GM19455 (cell line): ENCODE measurements around the gene PAPPA.

Experiments
- ATAC-seq: cut with Tn5 transposase; IDR thresholded peaks from one replicate; pipeline ENCODE4 v1.9.1; 2021; ENCODE audit not compliant: unreplicated experiment

PAPPA gene

DNA sequence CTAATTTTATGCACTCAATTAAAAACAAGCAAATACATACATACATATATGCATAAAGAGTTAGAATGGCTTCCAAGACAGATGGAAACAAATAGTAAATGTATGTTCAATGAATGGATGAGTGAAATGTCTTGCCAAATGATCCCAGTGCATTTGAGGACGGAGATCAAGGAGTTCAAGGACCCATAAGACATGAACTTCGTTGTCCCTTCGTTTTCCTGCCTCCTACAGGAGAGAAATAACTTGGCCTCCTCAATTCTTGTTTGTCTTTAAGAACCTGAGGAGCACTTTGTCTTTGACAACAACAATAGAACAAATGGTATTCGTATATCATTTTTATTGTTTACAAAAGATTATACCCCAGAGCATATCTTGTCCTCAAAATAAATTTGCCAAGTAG lies 2.4 kb upstream of the PAPPA start:
- ATAC-seq = no peak

DNA sequence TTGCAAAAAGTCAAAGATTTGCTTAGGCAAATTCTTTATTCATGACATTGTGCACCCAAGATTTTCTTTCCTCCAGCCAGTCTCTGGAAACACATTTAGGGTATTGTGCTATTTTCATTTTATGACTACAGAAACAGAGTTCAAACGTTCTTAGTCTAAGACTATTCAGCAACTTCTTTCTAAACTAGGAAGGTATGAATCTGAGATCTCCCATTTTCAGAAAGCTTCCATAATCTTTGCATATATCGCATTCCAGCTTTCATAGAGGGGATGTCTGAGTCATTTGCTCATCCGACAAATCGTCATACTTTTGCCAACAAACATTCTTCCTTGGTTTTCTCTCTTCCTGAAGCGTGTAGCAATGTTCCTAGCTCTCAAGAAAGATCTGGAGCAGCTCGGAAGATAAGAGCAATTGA lies 1.6 kb upstream of the PAPPA start:
- ATAC-seq = no peak

DNA sequence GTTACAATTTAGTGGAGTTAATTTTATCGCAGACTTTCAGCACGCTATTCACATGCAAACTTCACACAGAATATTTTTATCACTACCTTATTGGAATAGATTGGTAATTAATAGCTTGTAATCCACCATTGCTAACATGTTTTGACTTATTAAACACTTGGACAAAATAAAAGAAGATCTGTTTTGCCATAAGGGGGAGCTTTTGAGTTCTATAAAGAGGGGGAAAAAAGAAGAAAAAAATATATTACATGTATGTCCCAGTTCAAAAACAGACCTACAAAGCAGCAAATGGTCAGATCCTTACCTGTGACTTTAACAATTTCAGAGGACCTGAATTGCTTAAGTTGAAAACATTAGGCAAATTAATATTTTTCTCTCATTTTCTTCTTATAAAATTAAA lies 1.2 kb upstream of the PAPPA start:
- no peak for ATAC-seq

DNA sequence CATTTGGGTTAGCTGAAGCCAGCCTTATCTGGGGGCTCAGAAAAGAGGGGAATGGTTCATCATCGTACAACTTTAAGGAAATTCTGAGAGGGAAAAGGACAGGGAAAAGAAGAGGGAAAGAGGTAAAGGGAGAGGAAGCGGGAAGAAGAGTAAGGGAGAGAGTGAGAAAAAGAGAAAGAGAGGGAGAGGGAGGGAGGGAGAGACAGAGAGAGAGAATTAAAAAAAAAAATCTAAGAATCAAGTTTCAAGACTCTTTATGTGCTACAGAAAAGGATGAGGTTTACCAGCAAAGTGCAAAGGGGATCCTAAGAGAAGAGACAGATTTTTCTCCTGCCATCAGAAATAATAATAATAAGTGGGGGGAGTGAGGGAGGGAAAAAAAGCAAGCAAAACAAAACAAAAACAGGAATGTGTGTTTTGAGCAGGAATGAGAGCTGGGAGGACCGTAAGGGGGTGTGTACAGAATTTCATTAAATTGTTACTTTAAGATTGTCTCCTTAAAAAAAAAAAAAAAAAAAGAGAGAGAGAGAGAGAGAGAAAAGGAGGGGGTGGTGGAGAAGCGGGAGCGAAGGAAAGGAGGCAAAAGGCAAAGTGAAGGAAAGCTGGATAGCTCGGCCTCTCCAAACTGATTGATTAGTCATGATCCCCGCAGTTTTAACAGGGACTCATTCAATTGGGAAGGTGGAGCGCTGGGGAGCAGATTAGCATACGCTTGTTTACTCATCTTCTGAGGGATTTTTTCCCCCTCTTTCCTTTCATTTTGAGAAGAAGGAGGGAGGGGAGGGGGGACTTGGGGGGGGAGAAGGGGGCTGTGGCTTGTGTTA lies 438 bp upstream of the PAPPA start:
- no peak for ATAC-seq

DNA sequence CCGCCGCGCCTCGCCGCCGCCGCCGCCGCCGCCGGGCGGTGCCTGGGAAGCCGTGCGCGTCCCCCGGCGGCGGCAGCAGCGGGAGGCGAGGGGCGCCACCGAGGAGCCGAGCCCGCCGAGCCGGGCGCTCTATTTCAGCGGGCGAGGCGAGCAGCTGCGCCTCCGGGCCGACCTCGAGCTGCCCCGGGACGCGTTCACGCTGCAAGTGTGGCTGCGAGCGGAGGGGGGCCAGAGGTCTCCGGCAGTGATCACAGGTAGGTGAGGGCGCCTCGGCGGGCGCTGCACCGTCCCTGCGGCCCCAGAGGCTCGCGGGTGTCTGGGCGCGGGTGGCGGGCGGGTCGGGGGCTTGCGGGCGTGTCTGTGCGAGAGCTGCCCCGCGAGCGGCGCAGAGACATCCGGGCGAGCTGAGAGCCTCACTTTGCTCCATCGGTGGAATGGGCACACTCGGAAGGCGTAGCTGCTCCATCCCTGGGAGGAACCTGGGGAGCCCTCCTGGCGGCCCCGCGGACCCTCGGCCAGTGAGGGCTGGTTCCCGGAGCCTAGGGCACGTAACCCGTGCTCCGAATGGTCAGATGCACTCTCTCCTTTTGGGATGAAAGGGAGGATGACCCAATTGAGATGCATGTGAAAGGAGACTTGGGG lies 864 bp downstream of the PAPPA start:
- no peak for ATAC-seq

DNA sequence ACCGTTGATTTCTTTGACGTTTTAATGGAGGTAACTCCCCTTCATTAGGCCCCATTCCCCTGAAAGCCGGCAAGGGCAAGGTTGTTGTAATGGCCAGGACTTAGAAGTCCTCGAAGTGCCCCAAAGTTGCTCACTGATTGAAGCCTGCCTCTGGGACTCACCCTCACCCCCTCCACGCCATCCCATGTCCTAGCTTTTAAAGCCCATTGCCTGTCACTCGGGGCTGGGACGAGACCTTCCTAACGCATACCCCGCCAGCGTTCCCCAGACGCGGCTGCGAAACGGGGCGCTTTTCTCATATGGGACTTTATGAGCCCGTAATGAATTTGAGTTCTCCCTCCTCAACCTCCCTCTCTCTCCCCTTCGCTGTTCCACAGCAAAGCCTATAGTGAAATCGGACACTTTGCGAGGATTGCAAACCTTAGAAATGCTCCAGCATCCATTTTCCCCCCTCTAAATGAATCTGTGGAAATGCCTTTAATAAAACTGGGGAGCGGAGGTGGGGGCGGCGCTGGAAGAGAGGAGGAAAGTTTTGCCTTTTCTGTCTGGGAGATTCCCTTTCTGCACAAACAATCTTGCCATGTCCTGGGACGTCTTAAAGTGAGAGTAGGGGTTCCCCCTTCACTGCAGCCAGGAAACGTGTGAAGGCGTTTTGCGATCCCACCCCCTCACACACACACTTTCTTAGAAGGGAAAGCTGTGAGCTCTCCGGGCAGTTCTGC lies 1.5 kb downstream of the PAPPA start:
- ATAC-seq = no peak

DNA sequence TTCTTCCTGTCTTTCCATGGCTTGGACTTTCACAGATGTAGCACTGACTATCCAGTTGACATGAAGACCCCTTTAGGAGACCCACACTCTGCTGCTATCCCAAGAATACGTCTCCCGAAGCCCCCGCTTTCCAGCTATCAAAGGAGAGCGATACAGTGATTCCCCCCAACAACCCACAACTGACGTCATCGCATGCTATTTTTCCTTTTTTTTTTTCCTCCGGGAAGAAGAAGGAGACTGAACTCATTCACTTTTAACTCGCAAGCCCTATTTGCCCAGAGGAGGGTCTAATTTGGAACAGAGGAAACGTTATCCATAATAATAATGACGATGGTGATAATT lies 2.1 kb downstream of the PAPPA start:
- no peak for ATAC-seq

DNA sequence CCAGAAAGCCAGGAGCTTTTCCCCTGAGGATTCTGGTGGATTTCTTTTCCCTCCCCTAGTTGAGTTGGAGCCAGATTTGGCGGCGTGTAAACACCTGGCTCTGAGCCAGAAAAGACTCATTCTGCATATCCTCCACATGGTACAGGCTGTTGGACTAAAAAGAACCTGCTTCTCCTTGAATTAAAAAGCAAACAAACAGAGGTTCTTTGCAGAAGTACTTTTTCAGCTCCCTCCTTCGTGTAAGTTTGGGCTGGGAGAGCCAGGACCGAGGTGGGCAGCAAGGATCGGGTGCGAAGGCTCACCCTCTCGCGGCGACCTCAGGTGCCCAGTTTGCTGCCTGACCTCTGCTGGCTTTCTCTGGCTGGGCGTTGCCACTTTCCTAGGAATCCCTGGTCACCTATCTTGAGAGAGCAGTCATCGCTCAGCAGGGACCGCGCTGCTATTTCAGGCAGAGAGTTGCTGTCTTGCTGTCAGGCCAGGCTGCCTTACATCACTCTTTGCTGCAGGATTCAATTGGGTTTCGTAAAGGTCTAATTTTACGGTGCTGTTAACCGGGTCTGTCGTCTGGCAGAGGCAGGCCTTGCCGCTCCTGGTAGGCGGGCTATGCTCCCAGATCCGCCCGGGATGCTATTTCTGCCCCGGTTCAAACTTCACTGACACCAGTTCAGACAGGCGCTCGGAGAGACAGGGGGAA lies 3.2 kb downstream of the PAPPA start:
- no peak for ATAC-seq

DNA sequence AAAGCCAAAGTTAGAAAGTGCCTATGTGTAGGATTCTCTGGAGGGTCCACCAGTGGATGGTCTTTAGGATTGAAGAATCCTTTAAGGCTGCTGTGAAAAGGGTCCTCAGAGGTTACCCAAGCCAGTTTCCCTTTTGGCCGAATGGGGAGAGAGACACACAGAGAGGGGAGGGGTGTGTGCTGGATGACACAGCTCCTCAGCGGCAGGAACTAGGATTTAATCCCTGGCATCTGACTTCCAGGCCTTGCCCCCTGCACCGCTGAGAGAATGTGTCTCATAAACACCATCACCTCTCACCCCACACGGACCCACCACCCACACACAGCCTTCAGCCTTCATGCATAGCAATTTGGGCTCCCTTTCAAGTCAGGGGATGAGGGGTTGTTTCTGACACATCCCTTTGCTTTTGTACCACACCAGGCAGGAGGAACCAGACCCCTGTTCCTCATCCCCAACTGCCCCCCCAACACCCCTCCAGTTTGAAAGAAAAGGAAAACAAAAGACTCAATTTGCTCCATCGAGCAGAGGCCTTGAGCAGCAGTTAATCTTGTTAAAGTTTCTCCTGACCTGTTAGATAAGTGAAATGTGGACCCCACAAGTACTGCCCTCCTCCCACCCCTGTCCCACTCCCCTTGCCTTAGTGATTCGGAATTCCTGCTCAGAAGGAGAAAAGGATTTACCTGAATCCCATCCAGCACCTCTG lies 4.0 kb downstream of the PAPPA start:
- no peak for ATAC-seq

DNA sequence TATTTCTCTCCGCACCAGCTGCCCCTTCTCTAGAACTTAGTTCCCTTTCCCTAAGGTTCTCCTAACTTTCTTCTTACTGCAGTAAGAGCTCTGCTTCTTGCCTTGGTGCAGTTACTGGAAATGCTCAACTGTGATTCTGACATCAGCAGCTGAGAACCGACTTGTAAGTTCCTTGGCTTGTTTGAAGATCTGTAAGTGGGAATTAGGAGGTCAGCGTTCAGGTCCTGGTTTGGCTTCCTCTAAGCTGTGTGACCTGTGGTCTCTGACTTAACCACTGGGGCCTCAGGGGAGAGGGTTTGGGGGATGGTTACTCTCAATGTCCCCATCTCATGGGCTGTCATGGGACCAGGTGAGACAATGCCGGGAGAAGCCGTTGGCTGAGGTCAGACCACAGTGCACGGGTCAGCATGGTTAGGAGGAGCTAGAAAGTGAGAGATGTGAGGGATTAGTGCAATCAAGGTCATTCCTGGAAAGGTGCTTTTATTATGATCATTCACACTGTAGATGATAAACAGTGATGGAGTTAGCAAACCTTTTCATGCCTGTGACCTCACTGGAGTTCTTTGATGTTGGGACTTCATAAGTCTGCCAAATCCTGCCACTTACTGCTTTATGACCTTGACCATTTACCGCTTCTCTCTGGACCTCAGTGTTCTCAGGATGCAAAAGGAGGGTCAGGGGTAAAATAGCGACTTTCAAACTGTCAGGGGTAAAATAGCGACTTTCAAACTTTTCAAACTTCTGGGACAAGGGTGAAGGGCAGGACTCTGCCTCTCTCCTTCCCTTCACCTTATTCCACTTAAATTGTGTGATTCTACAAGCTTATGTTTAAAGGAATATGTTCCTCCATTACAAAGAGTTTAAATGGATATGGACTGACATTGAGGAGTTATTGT lies 7.3 kb downstream of the PAPPA start:
- no peak for ATAC-seq

DNA sequence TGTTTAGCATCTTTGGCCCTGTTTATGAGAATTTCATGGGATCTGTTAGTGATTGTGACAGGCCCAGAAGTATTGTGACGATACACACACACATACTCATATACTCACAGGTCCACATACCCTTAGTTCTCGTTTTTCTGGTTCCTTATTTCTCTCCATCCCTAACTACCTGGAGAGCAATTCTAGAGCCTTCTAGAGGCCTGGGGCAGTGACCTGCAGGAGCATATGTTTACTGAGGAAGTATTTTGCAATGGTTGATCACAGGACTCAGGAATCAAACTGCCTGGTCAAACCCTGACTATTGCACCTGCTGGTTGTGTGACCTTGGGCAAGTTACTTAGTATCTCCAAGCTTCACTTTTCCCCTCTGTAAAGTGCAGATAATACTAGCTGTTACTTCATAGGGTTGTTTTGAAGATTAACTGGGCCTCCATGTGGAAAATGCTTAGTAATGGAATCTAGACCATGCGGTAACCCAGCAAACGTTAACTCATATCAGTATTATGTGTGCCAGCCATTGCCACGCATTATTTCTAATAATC lies 8.7 kb downstream of the PAPPA start:
- no peak for ATAC-seq

DNA sequence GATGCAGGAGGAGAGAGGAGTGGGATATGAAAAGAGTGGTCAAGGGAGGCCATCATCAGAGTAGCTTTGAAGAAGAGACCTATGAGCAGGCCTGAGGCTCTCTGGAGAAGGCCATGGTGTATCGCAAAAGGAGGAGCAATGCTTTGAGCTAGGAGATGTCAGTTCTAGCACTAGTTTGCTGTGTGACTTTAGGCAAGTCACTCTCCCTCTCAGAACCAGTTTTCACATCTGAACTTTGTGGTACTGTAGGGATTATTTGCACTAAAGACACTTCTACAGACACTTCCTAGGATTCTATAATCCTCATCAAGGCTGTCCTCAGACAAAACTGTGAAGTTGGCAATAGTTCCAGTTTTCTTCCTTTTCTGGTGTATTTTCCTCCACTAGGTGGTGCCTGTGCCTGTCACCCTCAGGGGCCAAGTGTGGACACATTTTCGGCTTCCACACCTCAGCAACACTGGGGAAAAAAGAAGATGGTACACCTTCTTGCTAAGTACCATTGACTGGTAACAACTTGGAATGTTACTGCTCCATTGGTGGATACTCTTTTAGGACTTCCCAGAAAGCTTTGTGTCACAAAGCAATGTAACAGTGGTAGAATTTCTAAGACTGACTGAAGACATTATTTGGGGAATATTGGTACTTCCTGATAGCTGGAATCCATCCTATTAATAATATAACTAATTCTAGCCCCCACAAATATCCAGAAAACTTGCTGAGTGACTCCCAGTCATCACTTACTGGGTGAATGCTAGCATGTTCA lies 9.9 kb downstream of the PAPPA start:
- ATAC-seq = no peak

DNA sequence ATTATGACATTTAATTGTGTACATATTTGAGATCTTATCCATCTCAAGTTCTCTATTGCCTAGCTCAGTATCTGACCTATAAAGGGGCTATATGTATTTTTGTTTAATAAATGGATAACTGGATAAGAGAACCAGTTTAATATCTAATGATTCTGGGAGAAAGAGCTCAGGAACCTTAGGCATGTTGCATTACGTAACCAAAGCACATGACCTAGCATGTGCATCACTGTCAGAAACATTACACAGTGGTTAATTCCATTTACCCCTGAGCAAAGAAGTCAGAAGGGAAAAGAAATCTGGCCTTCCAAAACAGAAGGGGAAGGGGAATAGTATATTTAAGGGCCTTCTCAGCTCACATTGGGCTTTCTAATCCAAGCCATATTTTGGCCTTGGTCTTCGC lies 12.3 kb downstream of the PAPPA start:
- no peak for ATAC-seq

DNA sequence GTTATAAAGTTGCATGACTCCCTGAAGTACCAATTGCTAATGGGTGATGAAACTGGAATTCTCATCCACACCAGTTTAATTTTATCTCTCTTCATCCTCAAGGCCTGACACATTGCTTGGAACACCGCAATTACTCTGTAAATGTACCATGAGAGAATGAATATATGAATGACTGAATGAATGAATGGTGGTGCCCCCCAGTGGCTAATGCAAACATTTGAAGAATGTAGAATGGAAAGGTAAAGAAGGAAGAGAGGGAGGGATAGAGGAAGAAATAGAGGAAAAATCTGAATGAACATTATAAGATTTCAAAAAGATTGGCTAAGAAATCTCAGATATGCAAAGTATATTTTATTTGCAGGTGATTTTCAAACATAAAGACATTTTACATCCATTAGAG lies 13.1 kb downstream of the PAPPA start:
- no peak for ATAC-seq

DNA sequence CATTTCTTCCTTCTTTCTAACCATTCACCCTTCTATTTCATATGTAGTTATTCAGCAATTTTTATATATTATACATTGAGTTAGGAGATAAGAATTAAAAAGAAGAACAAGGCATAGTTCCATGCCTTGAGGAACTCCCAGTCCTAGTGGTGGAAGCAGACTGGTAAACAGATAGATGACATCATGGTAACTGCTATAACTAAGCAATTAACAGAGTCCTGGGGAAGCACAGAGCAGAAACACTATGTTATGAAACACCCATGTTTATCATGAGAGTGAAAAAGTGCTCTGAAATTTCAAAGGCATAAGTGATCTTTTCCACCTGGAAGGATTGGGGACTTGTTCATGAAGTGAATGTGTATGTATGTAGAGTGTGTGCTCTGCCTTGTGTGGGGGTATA lies 14.6 kb downstream of the PAPPA start:
- no peak for ATAC-seq

DNA sequence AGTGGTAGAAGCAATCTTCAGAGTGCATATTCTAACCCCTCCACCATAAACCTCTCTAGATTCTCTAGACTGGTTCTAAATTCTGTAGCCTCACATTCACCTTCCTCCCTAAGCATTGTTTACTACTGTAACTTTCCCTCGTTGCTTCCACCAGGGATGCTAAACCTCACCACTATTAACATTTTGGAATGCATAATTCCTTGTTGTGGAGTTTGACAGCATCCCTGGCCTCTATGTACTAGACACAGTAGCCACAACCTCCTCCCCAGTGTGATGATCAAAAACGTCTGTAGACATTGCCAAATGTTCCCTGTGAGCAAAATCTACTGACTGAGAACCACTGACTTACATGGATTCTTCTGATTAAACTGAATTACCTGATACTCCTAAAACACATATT lies 18.6 kb downstream of the PAPPA start:
- no peak for ATAC-seq

DNA sequence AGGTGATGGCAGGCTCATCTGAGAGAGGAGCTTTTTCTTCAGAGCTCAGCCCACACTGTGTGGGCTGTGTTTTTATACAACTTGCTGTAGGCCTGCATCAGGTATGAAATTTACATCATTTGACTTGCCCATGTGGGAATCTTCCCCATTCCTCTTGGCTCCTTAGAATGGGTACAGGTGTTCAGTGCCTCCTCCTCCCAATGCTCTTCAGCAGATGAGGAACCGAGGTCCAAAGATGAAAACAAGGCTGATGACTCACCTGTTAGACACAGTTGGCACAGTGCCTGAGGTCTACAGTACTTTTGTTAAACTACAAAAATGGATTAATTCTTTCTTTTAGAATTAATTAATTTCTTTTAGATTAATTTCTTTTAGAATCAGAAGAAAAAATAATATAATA lies 20.8 kb downstream of the PAPPA start:
- ATAC-seq = no peak

DNA sequence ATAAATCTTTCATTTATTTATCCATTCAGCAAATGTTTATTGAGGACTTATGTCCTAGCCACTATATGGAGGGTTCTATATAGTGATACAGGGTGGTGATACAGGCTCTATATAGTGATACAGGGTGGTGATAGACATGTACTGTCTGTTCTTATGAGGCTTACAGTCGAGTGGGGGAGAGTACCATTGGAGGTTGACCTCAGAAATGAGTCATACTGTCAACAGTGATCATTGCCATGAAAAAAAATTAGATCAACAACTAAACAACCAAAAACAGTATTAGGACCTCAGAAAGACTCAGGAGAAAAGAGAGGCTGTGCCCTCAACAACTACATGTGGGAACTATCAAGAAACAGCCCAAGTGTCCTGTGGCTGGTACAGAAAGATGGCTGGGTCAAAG lies 22.0 kb downstream of the PAPPA start:
- no peak for ATAC-seq
